Left ventricle myocardium inferior (tissue), 1 donor: ENCODE measurements around the gene DNAH2. TPM values are rescaled to one million over a fixed set of nuclear protein-coding genes. Genes with fewer than 3 reads are reported as not detected.

Experiments
- DNase-seq: peaks from one replicate; pipeline ENCODE4 v3.0.0-alpha.2; 2020
- H3K27ac ChIP-seq: fragments of 200-600 bp; replicated peaks from 2 replicates; pipeline ENCODE4 v1.8.0; 2021
- H3K27me3 ChIP-seq: fragments of 200-600 bp; 2 replicates; pipeline ENCODE4 v1.8.0; 2021; ENCODE audit warnings: low read depth
- H3K36me3 ChIP-seq: fragments of 200-600 bp; 2 replicates; pipeline ENCODE4 v1.8.0; 2021
- H3K4me1 ChIP-seq: fragments of 200-600 bp; 2 replicates; pipeline ENCODE4 v1.8.0; 2021
- H3K4me3 ChIP-seq: fragments of 200-600 bp; 2 replicates; pipeline ENCODE4 v1.8.0; 2021; ENCODE audit warnings: mild to moderate bottlenecking, moderate library complexity
- H3K9me3 ChIP-seq: fragments of 200-600 bp; replicated peaks from 2 replicates; pipeline ENCODE4 v1.8.0; 2021
- CTCF ChIP-seq: fragments of 200-600 bp; IDR thresholded peaks from 2 replicates; pipeline ENCODE4 v1.8.0; 2021; ENCODE audit warnings: antibody characterized with exemption, mild to moderate bottlenecking, borderline replicate concordance
- intact Hi-C: fragments of 100-400 bp; cut with micrococcal nuclease; formaldehyde crosslinking; loops from one replicate; pipeline ENCODE4 v1.11.0; 2022
- total RNA-seq: library from RNA; stranded (reverse); fragmentation: NEBNext Ultra II Directional; extraction: Animal tissue kit (Norgen Biotek cat#: 25700); gene quantifications from one replicate; pipeline ENCODE4 v1.2.1, GENCODE V29; 2021
- donor health status: DM: no; HTN: yes; CAD: no; lungs with severe emphysema.

Gene DNAH2
- total RNA-seq, 1 donor from 2014 or later = 0.33 TPM

- H3K9me3 ChIP-seq = no peaks in the 10 kb centered on the region
- peak within 1 kb of the TSS; percentile 95 for H3K4me3 ChIP-seq
- peak within 1 kb of the TSS; percentile 99 for H3K27ac ChIP-seq
- no peak for TF ChIP-seq CTCF
- H3K4me1 ChIP-seq = peaks cover 53% of the 10 kb centered on the region
- H3K36me3 ChIP-seq = peaks cover 6% of the 10 kb centered on the region
- H3K27me3 ChIP-seq = no peaks in the 10 kb centered on the region
- intact Hi-C loops = loop anchor here (5.0 kb wide), 1 partner anchor 55 kb away; the partner anchor contains the start of gene SHBG
- DNase-seq = peak; percentile 84
Observed at GRCh38 chr17:7687072-7687907, 30.3 kb upstream of the DNAH2 start, which contains the start of gene TP53. TP53 (minus strand) TSS chr17:7687490; CDS start chr17:7676594, 10,896 bp downstream.

- Histone ChIP-seq H3K9me3 (no peaks in the 10 kb centered on the region), H3K4me1 (peaks cover 53% of the 10 kb centered on the region), H3K27me3 (no peaks in the 10 kb centered on the region), H3K36me3 (peaks cover 6% of the 10 kb centered on the region), H3K4me3 (peak within 1 kb of the TSS; percentile 95), H3K27ac (peak within 1 kb of the TSS; percentile 99)
- peak; percentile 96 for DNase-seq
- peak; percentile 100 for TF ChIP-seq CTCF
- intact Hi-C loops = loop anchor here (5.0 kb wide), 1 partner anchor 56 kb away; the partner anchor contains the start of gene SHBG
Observed at GRCh38 chr17:7687908-7688807, 29.4 kb upstream of the DNAH2 start, which contains the start of gene WRAP53. WRAP53 (plus strand) TSS chr17:7688477; CDS start chr17:7688649, 172 bp downstream.

GRCh38 chr17:7688808-7689316 lies 28.7 kb upstream of the DNAH2 start:
- intact Hi-C loops = loop anchor here (5.0 kb wide), 1 partner anchor 57 kb away; the partner anchor contains the start of gene SHBG
- H3K27me3 ChIP-seq = no peaks in the 10 kb centered on the region
- H3K4me1 ChIP-seq = peaks cover 49% of the 10 kb centered on the region
- no peak for TF ChIP-seq CTCF
- no peak for DNase-seq
- H3K4me3 ChIP-seq = peak overlapping the region; percentile 95
- no peaks in the 10 kb centered on the region for H3K9me3 ChIP-seq
- peak overlapping the region; percentile 99 for H3K27ac ChIP-seq
- peaks cover 13% of the 10 kb centered on the region for H3K36me3 ChIP-seq

GRCh38 chr17:7695586-7695985 lies 22.0 kb upstream of the DNAH2 start:
- no peaks in the 10 kb centered on the region for H3K4me1 ChIP-seq
- H3K4me3 ChIP-seq = no peak overlapping the region
- no peak for DNase-seq
- no peaks in the 10 kb centered on the region for H3K27me3 ChIP-seq
- intact Hi-C loops = no loop called here
- no peak overlapping the region for H3K27ac ChIP-seq
- no peaks in the 10 kb centered on the region for H3K9me3 ChIP-seq
- TF ChIP-seq CTCF = no peak
- H3K36me3 ChIP-seq = peaks cover 34% of the 10 kb centered on the region
